GM23338 (cell line): ENCODE results near the gene ZNF45. TPM values are rescaled to one million over a fixed set of nuclear protein-coding genes. Genes with fewer than 3 reads are reported as not detected.

Source experiments
- CREB1 ChIP-seq: fragments of 250-450 bp; sonication (Bioruptor Pico); IDR thresholded peaks from 2 replicates; pipeline ENCODE4 v1.5.0; 2020; ENCODE audit warnings: low read depth, mild to moderate bottlenecking, moderate library complexity
- CTCF ChIP-seq, 2 experiments: fragments of 200-600 bp in 1 of 2; sonication (generic) in 1 of 2; conservative IDR thresholded peaks; 2 replicates each; pipeline versions ENCODE4 v1.5.1 to v1.6.1; 2016 to 2017; ENCODE audit warnings: antibody characterized with exemption in 2 of 2, low read depth in 2 of 2, mild to moderate bottlenecking in 2 of 2, moderate library complexity in 1 of 2
- EZH2 ChIP-seq: fragments of 200-600 bp; sonication (generic); IDR thresholded peaks from one replicate; pipeline ENCODE4 v1.8.0; 2017; ENCODE audit warnings: antibody characterized with exemption, mild to moderate bottlenecking, low read depth; ENCODE audit not compliant: unreplicated experiment
- JUNB ChIP-seq: IDR thresholded peaks from one replicate; pipeline ENCODE4 v1.6.1; 2016; ENCODE audit warnings: antibody characterized with exemption; ENCODE audit not compliant: unreplicated experiment
- STAT1 ChIP-seq: IDR thresholded peaks from one replicate; pipeline ENCODE4 v1.6.1; 2016; ENCODE audit warnings: antibody characterized with exemption; ENCODE audit not compliant: unreplicated experiment
- polyA plus RNA-seq: library from polyadenylated mRNA; unstranded; fragments of >200 nt; fragmentation: Nextera tagmentation; extraction: Ambion mirVana; gene quantifications from 2 replicates; pipeline ENCODE4 v1.2.1, GENCODE V29; 2016
- total RNA-seq: library from RNA; depleted of rRNA; stranded (reverse); fragments of >200 nt; shearing (Covaris generic); gene quantifications from 2 replicates; pipeline ENCODE4 v1.2.3, GENCODE V29; 2014
- TF ChIP-seq, protein P1 (sequence below): fragments of 250-450 bp; sonication (Bioruptor Pico); IDR thresholded peaks from 2 replicates; pipeline ENCODE4 v1.5.0; 2020; ENCODE audit warnings: mild to moderate bottlenecking, moderate library complexity
- TF ChIP-seq, protein P2 (sequence below): IDR thresholded peaks from 2 replicates; pipeline ENCODE4 v1.6.1; 2016; ENCODE audit warnings: antibody characterized with exemption

ZNF45 gene
- total and polyA plus RNA-seq, 2 experiments from 2014 or later: 3.3 to 9.6 TPM

- TF ChIP-seq, protein P1, sequence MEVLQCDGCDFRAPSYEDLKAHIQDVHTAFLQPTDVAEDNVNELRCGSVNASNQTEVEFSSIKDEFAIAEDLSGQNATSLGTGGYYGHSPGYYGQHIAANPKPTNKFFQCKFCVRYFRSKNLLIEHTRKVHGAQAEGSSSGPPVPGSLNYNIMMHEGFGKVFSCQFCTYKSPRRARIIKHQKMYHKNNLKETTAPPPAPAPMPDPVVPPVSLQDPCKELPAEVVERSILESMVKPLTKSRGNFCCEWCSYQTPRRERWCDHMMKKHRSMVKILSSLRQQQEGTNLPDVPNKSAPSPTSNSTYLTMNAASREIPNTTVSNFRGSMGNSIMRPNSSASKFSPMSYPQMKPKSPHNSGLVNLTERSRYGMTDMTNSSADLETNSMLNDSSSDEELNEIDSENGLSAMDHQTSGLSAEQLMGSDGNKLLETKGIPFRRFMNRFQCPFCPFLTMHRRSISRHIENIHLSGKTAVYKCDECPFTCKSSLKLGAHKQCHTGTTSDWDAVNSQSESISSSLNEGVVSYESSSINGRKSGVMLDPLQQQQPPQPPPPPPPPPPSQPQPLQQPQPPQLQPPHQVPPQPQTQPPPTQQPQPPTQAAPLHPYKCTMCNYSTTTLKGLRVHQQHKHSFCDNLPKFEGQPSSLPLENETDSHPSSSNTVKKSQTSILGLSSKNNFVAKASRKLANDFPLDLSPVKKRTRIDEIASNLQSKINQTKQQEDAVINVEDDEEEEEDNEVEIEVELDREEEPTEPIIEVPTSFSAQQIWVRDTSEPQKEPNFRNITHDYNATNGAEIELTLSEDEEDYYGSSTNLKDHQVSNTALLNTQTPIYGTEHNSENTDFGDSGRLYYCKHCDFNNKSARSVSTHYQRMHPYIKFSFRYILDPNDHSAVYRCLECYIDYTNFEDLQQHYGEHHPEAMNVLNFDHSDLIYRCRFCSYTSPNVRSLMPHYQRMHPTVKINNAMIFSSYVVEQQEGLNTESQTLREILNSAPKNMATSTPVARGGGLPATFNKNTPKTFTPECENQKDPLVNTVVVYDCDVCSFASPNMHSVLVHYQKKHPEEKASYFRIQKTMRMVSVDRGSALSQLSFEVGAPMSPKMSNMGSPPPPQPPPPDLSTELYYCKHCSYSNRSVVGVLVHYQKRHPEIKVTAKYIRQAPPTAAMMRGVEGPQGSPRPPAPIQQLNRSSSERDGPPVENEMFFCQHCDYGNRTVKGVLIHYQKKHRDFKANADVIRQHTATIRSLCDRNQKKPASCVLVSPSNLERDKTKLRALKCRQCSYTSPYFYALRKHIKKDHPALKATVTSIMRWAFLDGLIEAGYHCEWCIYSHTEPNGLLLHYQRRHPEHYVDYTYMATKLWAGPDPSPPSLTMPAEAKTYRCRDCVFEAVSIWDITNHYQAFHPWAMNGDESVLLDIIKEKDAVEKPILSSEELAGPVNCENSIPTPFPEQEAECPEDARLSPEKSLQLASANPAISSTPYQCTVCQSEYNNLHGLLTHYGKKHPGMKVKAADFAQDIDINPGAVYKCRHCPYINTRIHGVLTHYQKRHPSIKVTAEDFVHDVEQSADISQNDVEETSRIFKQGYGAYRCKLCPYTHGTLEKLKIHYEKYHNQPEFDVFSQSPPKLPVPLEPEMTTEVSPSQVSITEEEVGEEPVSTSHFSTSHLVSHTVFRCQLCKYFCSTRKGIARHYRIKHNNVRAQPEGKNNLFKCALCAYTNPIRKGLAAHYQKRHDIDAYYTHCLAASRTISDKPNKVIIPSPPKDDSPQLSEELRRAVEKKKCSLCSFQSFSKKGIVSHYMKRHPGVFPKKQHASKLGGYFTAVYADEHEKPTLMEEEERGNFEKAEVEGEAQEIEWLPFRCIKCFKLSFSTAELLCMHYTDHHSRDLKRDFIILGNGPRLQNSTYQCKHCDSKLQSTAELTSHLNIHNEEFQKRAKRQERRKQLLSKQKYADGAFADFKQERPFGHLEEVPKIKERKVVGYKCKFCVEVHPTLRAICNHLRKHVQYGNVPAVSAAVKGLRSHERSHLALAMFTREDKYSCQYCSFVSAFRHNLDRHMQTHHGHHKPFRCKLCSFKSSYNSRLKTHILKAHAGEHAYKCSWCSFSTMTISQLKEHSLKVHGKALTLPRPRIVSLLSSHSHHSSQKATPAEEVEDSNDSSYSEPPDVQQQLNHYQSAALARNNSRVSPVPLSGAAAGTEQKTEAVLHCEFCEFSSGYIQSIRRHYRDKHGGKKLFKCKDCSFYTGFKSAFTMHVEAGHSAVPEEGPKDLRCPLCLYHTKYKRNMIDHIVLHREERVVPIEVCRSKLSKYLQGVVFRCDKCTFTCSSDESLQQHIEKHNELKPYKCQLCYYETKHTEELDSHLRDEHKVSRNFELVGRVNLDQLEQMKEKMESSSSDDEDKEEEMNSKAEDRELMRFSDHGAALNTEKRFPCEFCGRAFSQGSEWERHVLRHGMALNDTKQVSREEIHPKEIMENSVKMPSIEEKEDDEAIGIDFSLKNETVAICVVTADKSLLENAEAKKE (CRISPR knock-in tag): no peak
- TF ChIP-seq CTCF (conservative IDR thresholded peaks at IDR 0.05; ENCODE audit: low read depth in 2 of 2) (no peak), CREB1 (CRISPR knock-in tag) (no peak), STAT1 (no peak), EZH2 (no peak), JUNB (no peak)
- TF ChIP-seq, protein P2, sequence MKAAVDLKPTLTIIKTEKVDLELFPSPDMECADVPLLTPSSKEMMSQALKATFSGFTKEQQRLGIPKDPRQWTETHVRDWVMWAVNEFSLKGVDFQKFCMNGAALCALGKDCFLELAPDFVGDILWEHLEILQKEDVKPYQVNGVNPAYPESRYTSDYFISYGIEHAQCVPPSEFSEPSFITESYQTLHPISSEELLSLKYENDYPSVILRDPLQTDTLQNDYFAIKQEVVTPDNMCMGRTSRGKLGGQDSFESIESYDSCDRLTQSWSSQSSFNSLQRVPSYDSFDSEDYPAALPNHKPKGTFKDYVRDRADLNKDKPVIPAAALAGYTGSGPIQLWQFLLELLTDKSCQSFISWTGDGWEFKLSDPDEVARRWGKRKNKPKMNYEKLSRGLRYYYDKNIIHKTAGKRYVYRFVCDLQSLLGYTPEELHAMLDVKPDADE: no peak
These were observed 49.6 kb upstream of the ZNF45 start (continued) for GRCh38 chr19:43984687-43985000.
